T-helper 1 cell (primary cell): ENCODE measurements around the gene PRKAR1B.

Source experiments
- DNase-seq, 5 donors: peaks; one replicate each; pipeline ENCODE4 v3.0.0-alpha.2; 2012 to 2020

PRKAR1B gene

DNA sequence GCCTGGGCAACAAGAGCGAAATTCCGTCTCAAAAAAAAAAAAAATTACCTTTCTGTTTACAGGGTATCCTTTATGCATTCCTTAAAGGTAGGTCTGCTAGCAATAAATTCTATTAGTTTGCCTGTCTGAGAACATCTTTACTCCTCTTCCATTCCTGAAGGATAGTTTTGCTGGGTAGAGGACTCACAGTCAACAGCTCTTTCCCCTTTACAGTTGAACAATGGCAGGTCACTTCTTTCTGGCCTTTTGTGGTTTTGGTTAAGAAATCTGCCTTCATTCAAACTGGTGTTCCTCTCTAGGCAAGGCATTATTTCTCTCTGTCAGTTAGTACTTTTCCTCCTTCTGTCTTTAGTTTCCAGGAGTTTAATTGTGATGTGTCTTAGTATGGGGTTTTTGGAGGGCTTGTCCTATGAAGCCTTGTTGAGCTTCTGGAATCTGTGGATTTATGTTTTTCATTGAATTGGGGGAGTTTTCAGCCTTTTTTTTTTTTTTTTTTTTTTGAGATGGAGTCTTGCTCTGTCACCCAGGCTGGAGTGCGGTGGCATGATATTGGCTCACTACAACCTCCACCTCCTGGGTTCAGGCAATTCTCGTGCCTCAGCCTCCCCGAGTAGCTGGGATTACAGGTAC lies 5.3 kb downstream of the PRKAR1B start:
- DNase-seq = no peak

DNA sequence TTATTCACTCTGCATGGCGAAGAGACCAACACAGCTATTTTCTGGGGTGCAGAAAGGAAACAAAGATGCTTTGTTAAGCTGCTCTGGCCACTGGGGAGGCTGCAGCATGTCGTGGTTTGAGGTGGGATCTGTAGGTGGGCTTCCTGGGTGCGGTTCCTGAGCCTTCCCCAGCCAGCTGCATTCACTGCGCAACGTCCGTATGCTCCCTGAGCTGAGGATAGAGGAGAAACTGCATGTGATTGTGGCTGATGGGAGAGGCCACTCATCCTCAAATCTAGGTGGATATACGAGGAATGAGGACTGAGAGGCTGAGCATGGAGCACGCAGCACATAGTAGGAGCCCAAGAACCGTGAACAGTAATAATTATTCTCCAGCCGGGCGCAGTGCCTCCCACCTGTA lies 10.4 kb downstream of the PRKAR1B start:
- DNase-seq = no peak

DNA sequence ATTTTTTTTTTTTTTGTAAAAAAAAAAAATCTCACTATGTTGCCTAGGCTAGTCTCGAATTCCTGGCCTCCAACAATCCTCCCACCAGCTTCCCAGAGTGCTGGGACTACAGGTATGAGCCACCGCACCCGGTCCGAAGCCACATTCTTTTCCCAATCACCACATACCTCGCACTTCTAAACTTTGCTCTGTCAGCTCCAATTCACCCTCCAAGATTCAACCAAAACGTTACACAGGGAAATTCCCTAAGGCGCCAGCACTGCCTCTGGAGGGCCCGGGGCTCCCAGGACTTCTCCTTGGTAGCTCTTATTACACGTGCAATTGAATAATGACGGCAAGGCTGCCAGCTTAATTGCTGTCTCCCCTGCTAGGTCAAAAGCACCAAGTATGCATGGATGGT lies 10.9 kb downstream of the PRKAR1B start:
- no peak for DNase-seq

DNA sequence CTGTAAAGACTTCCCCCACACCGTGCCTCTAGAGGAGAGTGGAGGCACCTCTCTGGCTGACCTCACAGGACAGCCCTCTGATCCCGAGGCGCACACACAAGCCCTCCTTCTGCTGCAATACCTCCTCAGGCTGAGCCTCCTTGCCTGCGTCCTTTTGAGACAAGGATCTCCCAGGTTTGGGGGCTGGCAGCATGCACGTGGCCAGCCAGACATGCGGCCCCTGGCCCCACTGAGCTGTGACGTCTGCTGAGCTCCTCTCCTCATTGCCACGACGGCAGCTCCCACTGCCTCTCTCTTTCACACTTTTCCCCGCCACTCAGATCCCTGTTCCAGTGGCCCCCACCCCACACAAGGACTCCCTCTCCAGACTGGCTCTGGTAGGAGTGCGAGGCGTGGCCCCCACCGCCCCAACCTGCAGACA lies 12.8 kb downstream of the PRKAR1B start:
- DNase-seq = no peak

GRCh38 chr7:713488-714230 lies 13.4 kb downstream of the PRKAR1B start:
- DNase-seq = no peak

- DNase-seq = no peak
Measured at GRCh38 chr7:713139-713457, 14.0 kb downstream of the PRKAR1B start.

GRCh38 chr7:712381-713138 lies 14.5 kb downstream of the PRKAR1B start:
- peak in 1 of 5 donors; percentile 17 for DNase-seq

DNA sequence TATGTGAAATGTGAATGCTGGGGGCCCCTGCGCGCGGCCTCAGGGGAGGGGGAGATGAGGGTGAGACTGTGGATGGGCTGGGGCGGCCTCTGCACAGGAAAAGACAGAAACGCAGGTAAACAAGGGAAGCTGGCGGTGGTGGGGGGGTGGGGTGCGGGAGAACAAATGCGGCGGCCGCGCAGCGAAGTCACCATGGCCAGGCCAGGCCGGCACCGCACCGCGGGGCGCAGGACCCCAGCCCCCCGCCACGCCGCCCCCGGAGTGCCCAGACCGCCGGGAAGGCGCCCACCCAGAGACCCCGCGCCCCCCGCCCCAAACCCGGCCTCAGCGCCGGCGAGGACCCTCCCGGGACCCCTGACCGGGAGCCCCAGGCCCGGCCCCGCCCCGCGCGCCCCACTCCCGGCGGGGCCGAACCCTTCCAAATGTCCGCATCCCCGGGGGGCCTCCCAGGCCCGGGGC lies 15.1 kb downstream of the PRKAR1B start:
- DNase-seq = no peak

GRCh38 chr7:711093-711921 lies 15.8 kb downstream of the PRKAR1B start:
- DNase-seq = no peak

DNA sequence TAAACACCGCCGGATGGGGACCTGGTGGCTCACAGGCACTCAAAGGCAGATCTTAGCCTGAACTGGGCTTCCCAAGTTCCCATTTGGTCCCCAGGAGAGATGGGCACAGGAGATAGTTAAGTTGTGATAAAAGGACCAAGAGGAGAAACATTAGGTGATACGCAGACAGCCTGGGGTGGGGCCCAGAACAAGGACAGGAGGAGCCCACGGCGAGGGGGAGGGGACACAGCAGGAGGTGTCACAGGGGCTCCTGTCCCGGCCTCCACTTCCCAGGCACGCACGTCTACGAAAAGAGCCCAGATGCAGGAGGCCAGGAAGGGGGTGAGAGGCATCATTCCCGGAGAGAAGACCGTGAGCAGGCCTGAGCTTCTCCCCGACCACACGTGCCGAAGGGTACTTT lies 16.9 kb downstream of the PRKAR1B start:
- DNase-seq = no peak

GRCh38 chr7:707296-708000 lies 19.6 kb downstream of the PRKAR1B start:
- no peak for DNase-seq

- DNase-seq = no peak
Measured at GRCh38 chr7:706721-707120, 20.4 kb downstream of the PRKAR1B start.

DNA sequence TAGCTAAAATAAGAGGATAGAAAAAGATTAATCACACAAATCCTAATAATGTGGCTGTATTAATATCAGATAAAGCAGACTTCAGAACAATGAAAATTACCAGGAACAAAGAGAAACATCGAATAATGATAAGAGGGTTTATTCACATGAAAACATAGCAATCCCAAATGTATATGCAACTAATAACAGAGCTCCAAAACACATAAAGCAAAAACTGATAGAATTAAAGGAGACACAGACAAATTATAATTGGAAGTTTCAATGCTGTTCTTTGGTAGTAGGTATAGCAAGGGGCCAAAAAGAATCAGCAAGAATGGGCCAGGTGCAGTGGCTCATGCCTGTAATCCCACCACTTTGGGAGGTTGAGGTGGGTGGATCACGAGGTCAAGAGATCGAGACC lies 24.0 kb downstream of the PRKAR1B start:
- DNase-seq = no peak

GRCh38 chr7:701086-701671 lies 25.9 kb downstream of the PRKAR1B start:
- no peak for DNase-seq

DNA sequence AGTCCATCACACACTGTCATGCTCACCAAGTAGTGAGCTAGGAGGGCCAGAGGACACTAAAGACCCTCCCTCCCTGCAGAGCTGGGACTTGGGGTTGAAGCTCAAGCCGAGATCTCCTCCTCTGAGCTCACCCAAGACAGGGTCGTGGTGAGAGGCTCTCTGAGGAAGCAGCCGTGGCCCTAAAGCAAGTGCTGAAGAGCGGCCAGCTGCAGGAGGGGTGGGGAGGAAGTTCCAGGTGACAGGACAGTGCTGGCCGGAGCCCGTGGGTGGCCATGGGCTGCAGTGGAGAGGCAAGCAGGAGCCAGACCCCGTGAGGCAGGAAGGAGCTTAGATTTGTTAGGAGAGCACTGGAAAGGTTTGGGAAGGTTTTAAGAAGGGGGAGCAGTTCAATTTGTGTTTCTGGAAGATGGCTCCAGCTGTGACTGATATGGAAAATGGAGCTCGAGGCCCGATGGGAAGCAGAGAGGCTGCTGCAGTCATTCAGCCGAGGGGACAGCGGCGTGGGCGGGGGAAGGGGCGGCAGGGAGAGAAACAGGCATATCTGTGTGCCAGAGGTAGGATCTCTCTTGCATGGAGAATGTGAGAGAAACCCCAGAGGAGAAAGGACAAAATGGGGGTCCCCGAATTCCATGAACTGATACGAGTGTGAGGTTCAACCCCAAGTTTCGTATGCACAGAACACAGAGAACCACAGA lies 27.5 kb downstream of the PRKAR1B start:
- DNase-seq = no peak

DNA sequence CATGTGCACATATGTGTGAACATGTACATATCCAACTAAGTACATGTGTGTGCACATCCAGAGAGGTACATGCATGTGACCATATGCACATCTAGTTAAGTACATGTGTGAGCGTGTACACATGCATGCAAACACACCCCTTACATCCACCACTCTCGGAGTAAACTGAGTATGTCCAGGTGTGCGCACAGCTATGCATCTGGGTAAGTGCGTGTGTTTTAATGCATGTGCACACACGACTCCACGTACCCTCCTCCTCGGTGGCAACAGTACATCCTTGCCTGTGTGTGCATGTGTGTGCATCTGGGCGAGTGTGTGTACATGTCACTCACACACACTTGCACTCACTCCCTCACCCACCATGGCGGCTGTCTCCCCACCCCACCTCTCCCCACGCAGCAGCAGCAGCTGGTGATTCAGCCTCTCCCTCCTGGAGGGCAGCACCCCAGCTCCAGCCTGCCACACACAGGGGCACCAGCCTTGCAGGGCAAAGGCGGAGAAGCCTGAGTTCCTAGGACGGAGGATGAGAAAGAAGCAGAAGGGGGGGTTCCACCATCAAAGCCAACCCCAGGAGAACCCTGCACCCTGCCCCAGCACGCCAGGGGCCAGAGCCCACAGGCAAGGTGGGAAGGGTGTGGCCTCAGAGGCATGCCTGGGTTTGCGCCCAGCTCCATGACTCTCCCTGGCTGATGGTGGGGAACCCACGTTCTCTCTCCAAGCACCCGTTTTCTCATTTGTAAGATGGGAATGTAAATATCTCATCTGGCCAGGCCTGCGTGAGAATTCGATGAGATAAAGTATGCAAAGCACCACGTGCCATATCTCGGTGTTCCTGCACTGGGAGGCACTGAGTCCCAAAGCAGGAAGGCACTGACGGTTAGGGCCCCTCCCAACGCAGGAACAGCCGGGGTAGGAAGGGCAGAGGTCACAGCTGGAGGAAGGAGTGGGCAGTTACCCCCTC lies 28.3 kb downstream of the PRKAR1B start:
- DNase-seq = no peak

DNA sequence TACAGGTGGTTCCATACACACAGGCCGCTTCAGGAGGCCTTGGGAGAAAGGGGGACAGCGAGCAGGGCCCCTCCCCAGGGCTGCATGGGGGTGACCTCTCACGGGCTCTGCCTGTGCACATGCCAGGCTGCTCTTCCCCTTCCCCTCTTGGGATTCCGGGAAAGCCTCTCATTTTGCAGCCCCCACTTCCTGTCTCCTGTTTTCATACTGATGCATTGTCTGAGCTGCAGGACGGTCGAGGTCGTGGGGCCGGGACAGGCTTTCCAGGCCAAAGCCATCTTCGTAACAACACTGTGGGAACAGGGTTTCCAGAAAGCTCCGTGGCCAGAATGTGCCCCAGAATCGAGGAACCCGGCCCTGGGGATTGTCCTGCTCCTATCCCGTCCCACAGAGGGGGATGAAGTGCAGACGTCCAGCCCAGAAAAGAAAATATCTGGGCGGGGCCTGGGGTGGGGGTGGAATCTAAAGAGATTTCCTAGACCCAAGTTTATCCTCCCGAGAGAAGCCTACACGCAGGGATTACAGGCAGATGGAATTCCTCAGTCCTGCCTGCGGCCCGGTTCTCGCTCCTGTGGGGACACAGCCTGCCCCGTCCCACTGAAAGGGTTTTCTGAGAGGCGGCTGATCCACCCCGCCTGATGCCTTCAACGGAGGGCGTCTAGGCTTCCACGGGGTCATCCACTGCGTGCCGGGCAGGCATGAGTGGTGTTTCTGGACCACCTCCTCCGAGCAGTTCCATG lies 30.1 kb downstream of the PRKAR1B start:
- no peak for DNase-seq

GRCh38 chr7:696426-696811 lies 30.7 kb downstream of the PRKAR1B start:
- DNase-seq = no peak

DNA sequence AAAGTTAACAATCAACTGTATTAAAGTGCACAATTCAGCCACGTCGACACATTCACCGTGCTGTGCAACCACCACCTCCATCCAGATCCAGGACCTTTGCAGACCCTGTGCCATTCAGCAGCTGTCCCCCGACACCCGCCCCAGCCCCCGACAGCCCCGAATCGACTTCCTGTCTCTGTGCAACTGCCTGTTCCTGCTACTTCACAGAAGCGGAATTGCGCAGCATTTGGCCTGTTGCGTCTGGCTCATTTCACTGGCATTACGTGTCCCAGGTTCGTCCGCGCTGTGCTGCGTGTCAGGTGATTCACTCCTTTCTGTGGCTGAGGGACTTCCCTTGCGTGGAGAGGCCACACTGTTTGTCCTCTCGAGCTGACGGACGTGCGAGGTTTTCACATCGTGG lies 33.8 kb downstream of the PRKAR1B start:
- no peak for DNase-seq
